HG03280 (cell line): ENCODE results near the gene CYB5D1.
A peak's percentile ranks its signal among the peaks of the same experiment; 100 is the strongest.
"Not testable (repeated sequence)": the region's sequence is repeated elsewhere in the genome, so short reads cannot be mapped to it uniquely, and the experiment has no call there.

Experiments used
- ATAC-seq: cut with Tn5 transposase; IDR thresholded peaks from one replicate; pipeline ENCODE4 v1.9.1; 2021; ENCODE audit warnings: mild to moderate bottlenecking, moderate library complexity; ENCODE audit not compliant: unreplicated experiment

CYB5D1 gene

GRCh38 chr17:7854851-7855659, 2.7 kb upstream of the CYB5D1 start, which contains the start of gene TMEM88:
TSS of gene TMEM88 (plus strand) at chr17:7855066. CDS start at chr17:7855075, 9 bp downstream.
- ATAC-seq: no peak

- no peak for ATAC-seq
Observed at GRCh38 chr17:7855660-7856010, 2.2 kb upstream of the CYB5D1 start.

GRCh38 chr17:7856011-7856810, 1.6 kb upstream of the CYB5D1 start:
- no peak for ATAC-seq

- peak; percentile 73 for ATAC-seq
Observed at GRCh38 chr17:7856811-7857712, 741 bp upstream of the CYB5D1 start, which contains the start of gene NAA38. TSS of gene NAA38 (minus strand) at chr17:7857559. CDS start at chr17:7857463, 96 bp downstream.

GRCh38 chr17:7858522-7858810, 663 bp downstream of the CYB5D1 start:
- ATAC-seq: no peak

GRCh38 chr17:7859028-7859427, 1.2 kb downstream of the CYB5D1 start:
- no peak for ATAC-seq

- ATAC-seq: no peak
Observed at GRCh38 chr17:7862692-7863437, 5.1 kb downstream of the CYB5D1 start.

GRCh38 chr17:7864384-7864783, 6.6 kb downstream of the CYB5D1 start:
- not testable (repeated sequence) for ATAC-seq

- no peak for ATAC-seq
Observed at GRCh38 chr17:7864995-7865650, 7.3 kb downstream of the CYB5D1 start.

GRCh38 chr17:7867881-7868329, 10.1 kb downstream of the CYB5D1 start:
- ATAC-seq: no peak

- ATAC-seq: no peak
Observed at GRCh38 chr17:7873051-7873450, 15.2 kb downstream of the CYB5D1 start.

GRCh38 chr17:7875804-7876370, 18.1 kb downstream of the CYB5D1 start:
- ATAC-seq: no peak

GRCh38 chr17:7878234-7878633, 20.4 kb downstream of the CYB5D1 start:
- ATAC-seq: no peak

GRCh38 chr17:7880076-7880868, 22.5 kb downstream of the CYB5D1 start:
- no peak for ATAC-seq

GRCh38 chr17:7881276-7882054, 23.7 kb downstream of the CYB5D1 start:
- no peak for ATAC-seq

- ATAC-seq: no peak
Observed at GRCh38 chr17:7882068-7882467, 24.3 kb downstream of the CYB5D1 start.

GRCh38 chr17:7882629-7883028, 24.8 kb downstream of the CYB5D1 start:
- ATAC-seq: no peak
